Osteocyte (in vitro differentiated cells): ENCODE measurements around the gene CACNA1C. TPM values are rescaled to one million over a fixed set of nuclear protein-coding genes. Genes with fewer than 3 reads are reported as not detected.

Source experiments
- DNase-seq: peaks from one replicate; pipeline ENCODE4 v3.0.0; 2021; ENCODE audit warnings: mixed read lengths; ENCODE audit not compliant: unreplicated experiment; ENCODE audit errors: extremely low spot score
- H3K27ac Mint-ChIP-seq: one replicate; pipeline ENCODE4 v1.8.0; 2021; ENCODE audit warnings: mild to moderate bottlenecking, mixed read lengths; ENCODE audit not compliant: unreplicated experiment
- H3K27me3 Mint-ChIP-seq: one replicate; pipeline ENCODE4 v1.8.0; 2021; ENCODE audit warnings: mixed read lengths; ENCODE audit not compliant: unreplicated experiment
- H3K36me3 Mint-ChIP-seq: one replicate; pipeline ENCODE4 v1.8.0; 2021; ENCODE audit warnings: mixed read lengths; ENCODE audit not compliant: unreplicated experiment
- H3K4me1 Mint-ChIP-seq: one replicate; pipeline ENCODE4 v1.8.0; 2021; ENCODE audit warnings: mixed read lengths; ENCODE audit not compliant: unreplicated experiment
- H3K4me3 Mint-ChIP-seq: one replicate; pipeline ENCODE4 v1.8.0; 2021; ENCODE audit warnings: mild to moderate bottlenecking, moderate library complexity, mixed read lengths; ENCODE audit not compliant: unreplicated experiment
- H3K9me3 Mint-ChIP-seq: one replicate; pipeline ENCODE4 v1.8.0; 2021; ENCODE audit warnings: mixed read lengths; ENCODE audit not compliant: unreplicated experiment
- total RNA-seq: library from RNA; stranded (reverse); gene quantifications from 2 replicates; pipeline ENCODE4 v1.2.1, GENCODE V29; 2021
- TF ChIP-seq, protein P1 (sequence below): fragments of 200-600 bp; sonication (generic); IDR thresholded peaks from 2 replicates; pipeline ENCODE4 v1.5.0; 2021; ENCODE audit warnings: antibody characterized with exemption, mild to moderate bottlenecking, moderate library complexity

The CACNA1C gene
- total RNA-seq, 1 donor from 2014 or later = 67.4 TPM

DNA sequence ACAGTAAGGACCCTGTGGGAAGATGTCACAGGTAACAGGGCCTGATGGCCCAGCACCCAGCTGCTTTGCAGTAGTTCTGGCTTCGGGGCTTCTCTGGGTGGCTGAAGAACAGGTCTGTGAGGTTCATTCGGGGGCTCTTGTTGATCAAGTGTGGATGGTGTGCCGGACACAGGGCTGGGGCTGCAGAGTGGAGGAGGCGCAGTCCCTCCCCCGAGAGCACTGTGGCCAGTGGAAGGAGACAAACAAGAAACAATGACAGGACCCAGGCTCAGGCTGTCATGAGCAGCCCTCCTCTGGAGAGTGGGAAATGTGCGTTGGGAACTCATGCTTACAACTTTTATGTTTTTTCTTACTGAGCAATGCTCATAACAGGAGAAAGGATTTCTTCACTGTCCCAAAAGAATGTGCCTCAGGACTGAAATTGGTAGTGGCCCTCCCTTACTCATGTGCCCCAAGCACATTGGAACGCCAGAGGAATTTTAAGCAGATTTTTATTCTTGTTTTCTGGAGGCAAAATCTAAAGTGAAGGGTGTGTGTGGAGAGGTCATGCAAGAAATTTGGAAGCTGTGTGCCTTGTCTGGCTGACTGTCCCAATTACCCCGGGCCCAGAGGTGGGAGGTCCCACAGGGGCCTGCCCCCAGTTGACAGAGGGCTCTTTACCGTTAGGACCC, 233.8 kb downstream of the CACNA1C start:
- H3K36me3 Mint-ChIP-seq = no peaks in the 10 kb centered on the region
- H3K27me3 Mint-ChIP-seq = no peaks in the 10 kb centered on the region
- DNase-seq = no peak
- no peaks in the 10 kb centered on the region for H3K9me3 Mint-ChIP-seq
- H3K4me3 Mint-ChIP-seq = peak overlapping the region; percentile 51
- H3K27ac Mint-ChIP-seq = peak overlapping the region; percentile 96
- TF ChIP-seq, protein P1, sequence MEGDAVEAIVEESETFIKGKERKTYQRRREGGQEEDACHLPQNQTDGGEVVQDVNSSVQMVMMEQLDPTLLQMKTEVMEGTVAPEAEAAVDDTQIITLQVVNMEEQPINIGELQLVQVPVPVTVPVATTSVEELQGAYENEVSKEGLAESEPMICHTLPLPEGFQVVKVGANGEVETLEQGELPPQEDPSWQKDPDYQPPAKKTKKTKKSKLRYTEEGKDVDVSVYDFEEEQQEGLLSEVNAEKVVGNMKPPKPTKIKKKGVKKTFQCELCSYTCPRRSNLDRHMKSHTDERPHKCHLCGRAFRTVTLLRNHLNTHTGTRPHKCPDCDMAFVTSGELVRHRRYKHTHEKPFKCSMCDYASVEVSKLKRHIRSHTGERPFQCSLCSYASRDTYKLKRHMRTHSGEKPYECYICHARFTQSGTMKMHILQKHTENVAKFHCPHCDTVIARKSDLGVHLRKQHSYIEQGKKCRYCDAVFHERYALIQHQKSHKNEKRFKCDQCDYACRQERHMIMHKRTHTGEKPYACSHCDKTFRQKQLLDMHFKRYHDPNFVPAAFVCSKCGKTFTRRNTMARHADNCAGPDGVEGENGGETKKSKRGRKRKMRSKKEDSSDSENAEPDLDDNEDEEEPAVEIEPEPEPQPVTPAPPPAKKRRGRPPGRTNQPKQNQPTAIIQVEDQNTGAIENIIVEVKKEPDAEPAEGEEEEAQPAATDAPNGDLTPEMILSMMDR = no peak
- H3K4me1 Mint-ChIP-seq = peaks cover 97% of the 10 kb centered on the region

DNA sequence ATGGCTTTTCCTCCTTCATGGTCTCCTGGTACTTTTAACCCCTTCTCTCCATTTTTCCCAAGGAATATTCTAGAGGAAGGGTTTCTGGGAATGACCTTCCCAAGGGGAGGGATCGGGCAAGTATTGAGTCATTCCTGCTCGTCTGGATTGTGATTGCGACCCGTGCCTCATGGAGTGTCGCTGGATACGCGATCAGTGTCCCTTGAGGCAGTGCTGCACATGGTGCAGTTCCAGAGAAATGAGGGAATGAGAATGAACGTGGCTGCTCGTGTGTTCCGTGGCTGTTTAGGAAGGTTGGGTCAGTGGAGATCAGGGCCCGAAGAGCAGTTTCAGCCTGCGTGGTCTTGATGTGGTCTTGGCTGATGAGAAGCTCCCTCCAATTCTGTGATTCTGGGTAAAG, 234.4 kb downstream of the CACNA1C start:
- Mint-ChIP-seq H3K4me1 (peaks cover 99% of the 10 kb centered on the region), H3K4me3 (peak overlapping the region; percentile 1), H3K27me3 (no peaks in the 10 kb centered on the region), H3K36me3 (no peaks in the 10 kb centered on the region), H3K9me3 (no peaks in the 10 kb centered on the region), H3K27ac (peak overlapping the region; percentile 96)
- TF ChIP-seq, protein P1 = no peak
- no peak for DNase-seq

DNA sequence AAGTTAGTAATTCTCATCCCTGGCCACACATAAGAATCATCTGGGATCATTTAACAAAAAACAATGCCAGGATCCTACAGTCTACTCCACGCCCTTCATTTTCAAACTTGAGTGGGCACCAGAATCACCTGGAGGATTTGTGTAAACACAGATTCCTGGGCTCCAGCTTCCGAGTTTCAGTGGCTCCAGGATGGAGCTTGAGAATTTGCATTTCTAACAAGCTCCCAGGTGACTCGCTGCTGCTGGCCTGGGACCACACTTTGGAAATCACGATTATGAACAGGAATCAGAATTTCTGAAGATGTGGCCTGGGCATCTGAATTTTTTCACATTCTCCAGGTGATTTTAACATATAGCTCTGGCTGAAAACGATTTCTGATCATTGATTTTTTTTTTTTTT, 234.8 kb downstream of the CACNA1C start:
- H3K27me3 Mint-ChIP-seq = no peaks in the 10 kb centered on the region
- TF ChIP-seq, protein P1 = no peak
- no peaks in the 10 kb centered on the region for H3K9me3 Mint-ChIP-seq
- peak overlapping the region; percentile 96 for H3K27ac Mint-ChIP-seq
- no peaks in the 10 kb centered on the region for H3K36me3 Mint-ChIP-seq
- no peak for DNase-seq
- peak overlapping the region; percentile 44 for H3K4me3 Mint-ChIP-seq
- H3K4me1 Mint-ChIP-seq = peaks cover 99% of the 10 kb centered on the region

DNA sequence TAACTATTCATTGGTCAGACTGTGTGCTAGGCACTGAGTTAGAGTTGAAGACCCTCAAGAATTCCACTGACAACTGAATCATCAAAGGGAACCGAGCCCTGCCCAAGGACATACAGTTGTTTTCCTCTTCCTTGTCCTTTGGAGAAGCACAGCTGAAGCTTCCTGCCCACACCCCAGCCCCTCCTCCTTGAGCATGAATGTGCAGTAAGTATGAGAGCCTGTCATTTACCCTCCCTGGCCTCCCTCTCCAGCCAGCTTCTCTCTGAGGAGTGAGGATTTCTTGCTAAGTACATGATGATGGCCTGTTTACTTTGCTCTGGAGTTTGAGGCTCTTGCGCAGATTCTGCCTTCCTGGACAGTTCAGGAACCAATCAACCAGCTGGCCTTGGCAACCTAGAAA, 235.2 kb downstream of the CACNA1C start:
- peak overlapping the region; percentile 96 for H3K27ac Mint-ChIP-seq
- DNase-seq = no peak
- H3K36me3 Mint-ChIP-seq = no peaks in the 10 kb centered on the region

DNA sequence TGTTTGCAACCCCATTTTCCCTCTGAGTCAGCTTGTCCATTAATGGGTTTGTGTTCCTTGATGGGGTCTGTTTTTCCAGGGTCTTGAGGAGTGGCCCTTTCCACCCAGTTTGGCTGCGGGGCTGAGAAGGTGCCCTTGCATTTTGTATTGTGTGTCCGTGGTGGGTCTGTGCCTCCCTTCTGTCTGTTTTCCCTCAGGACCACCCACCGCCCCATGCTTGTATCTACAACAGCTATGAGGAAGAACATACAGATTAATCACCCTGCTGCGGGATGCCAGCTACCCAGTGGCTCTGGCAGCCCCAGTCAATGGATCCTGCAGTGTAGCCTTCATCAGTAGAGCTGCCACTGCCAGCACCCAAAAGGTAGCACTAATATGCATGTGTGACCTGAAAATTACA, 235.7 kb downstream of the CACNA1C start:
- H3K9me3 Mint-ChIP-seq = no peaks in the 10 kb centered on the region
- H3K4me3 Mint-ChIP-seq = peak overlapping the region; percentile 53
- H3K27ac Mint-ChIP-seq = peak overlapping the region; percentile 96
- peaks cover 99% of the 10 kb centered on the region for H3K4me1 Mint-ChIP-seq
- TF ChIP-seq, protein P1 = no peak
- no peaks in the 10 kb centered on the region for H3K27me3 Mint-ChIP-seq
- no peaks in the 10 kb centered on the region for H3K36me3 Mint-ChIP-seq
- DNase-seq = no peak

More for the DNA sequence above, 235.2 kb downstream of the CACNA1C start:
- Mint-ChIP-seq H3K4me1 (peaks cover 99% of the 10 kb centered on the region), H3K4me3 (peak overlapping the region; percentile 44), H3K9me3 (no peaks in the 10 kb centered on the region), H3K27me3 (no peaks in the 10 kb centered on the region)
- TF ChIP-seq, protein P1 = no peak
